ENCODE data around the gene SRPX2. TPM values are rescaled to one million over a fixed set of nuclear protein-coding genes. Genes with fewer than 3 reads are reported as not detected.

SRPX2 gene
- total and polyA plus RNA-seq, 2 experiments from 2014 or later, result 36.7 to 40.3 TPM

DNA sequence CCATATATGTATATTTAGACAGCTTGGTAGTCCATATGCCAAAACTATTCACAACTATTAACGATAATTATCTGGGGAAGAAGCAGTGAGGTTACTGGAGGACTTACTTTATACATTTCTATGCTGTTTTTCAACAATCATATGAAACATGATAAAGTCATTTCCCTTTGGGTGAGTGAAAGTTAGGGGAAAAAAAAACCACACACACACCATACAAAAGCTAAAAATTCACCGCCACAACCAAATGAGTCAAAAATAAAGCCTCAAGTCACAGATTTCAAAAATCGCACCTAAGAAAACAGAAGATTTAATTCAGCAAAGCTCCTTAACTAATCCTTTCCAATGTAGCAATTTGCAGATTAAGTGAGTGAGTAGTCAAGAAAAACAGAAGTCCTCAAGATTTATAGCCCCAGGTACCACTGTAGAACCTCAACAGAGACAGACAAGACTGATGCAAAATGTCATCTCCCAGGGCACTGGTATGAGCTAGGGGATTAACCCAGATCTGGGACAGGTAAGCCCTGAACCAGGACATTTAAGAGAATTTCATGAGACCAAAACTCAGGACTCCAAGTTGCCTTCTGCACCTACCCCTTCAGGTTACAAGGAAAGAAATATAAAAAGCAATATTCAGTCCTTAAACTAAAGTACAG is 52.8 kb downstream of the SRPX2 start:
- 97 to 100% methylated on average over 3 of the region's 3 CpGs for WGBS, 2 experiments (ENCODE audit: low coverage in 1 of 2, low lambda C conversion rate in 2 of 2, missing lambda C conversion rate in 2 of 2)
- H3K9ac ChIP-seq, result no peak overlapping the region
- no peaks in the 10 kb centered on the region for H3K4me1 ChIP-seq (ENCODE audit: insufficient read depth)
- H3F3A ChIP-seq (ENCODE audit: insufficient read depth), result no peaks in the 10 kb centered on the region
- no peak overlapping the region for H3K27ac ChIP-seq
- H4K20me1 ChIP-seq (ENCODE audit: insufficient read depth), result no peaks in the 10 kb centered on the region
- TF ChIP-seq EZH2 (IDR thresholded peaks at IDR 0.05; ENCODE audit: insufficient read depth, poor library complexity, severe bottlenecking) (no peak), EZH2phosphoT487 (IDR thresholded peaks at IDR 0.05; ENCODE audit: insufficient read depth, low read depth) (no peak)
- no peaks in the 10 kb centered on the region for H3K9me2 ChIP-seq (ENCODE audit: insufficient read depth)
- H3K36me3 ChIP-seq (ENCODE audit: low read depth), result no peaks in the 10 kb centered on the region
- no peak overlapping the region for H3K4me3 ChIP-seq
- in situ Hi-C loops (cut with MboI), result no loop called here
- no peaks in the 10 kb centered on the region for H3K79me2 ChIP-seq (ENCODE audit: insufficient read depth)
- no peak overlapping the region for H2AFZ ChIP-seq
- H3K27me3 ChIP-seq (replicated peaks; ENCODE audit: insufficient read depth), result no peaks in the 10 kb centered on the region
- no peak overlapping the region for H3K4me2 ChIP-seq (ENCODE audit: unreplicated experiment)
- DNase-seq, result no peak
- H3K9me3 ChIP-seq (ENCODE audit: low read depth), result no peaks in the 10 kb centered on the region

DNA sequence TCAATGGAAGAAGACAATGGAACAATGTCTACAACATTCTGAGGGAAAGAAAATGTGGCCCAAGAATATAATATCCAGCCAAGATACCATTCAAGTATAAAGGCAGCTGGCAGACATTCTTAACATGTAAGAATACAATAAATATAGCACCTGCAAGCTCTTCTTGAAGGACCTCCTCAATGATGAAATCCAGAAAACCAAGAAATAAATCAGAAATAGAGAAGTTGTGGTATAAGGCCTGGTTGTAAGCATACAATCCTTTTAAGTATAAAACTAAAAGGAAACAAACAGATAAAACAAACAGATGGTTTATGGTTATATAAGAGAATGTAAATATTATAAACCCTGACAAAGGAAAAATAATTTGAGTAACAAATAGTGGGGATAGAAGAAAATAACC is 54.6 kb downstream of the SRPX2 start:
- no peaks in the 10 kb centered on the region for H4K20me1 ChIP-seq (ENCODE audit: insufficient read depth)
- no peaks in the 10 kb centered on the region for H3K36me3 ChIP-seq (ENCODE audit: low read depth)
- H3F3A ChIP-seq (ENCODE audit: insufficient read depth), result no peaks in the 10 kb centered on the region
- in situ Hi-C loops (cut with MboI), result no loop called here
- H3K9ac ChIP-seq, result no peak overlapping the region
- no peaks in the 10 kb centered on the region for H3K4me1 ChIP-seq (ENCODE audit: insufficient read depth)
- H3K9me2 ChIP-seq (ENCODE audit: insufficient read depth), result no peaks in the 10 kb centered on the region
- no peak overlapping the region for H3K4me2 ChIP-seq (ENCODE audit: unreplicated experiment)
- DNase-seq, result no peak
- H2AFZ ChIP-seq, result no peak overlapping the region
- H3K4me3 ChIP-seq, result no peak overlapping the region
- TF ChIP-seq EZH2phosphoT487 (IDR thresholded peaks at IDR 0.05; ENCODE audit: insufficient read depth, low read depth) (no peak), EZH2 (IDR thresholded peaks at IDR 0.05; ENCODE audit: insufficient read depth, poor library complexity, severe bottlenecking) (no peak)
- no peaks in the 10 kb centered on the region for H3K27me3 ChIP-seq (replicated peaks; ENCODE audit: insufficient read depth)
- H3K27ac ChIP-seq, result no peak overlapping the region
- H3K9me3 ChIP-seq (ENCODE audit: low read depth), result no peaks in the 10 kb centered on the region
- H3K79me2 ChIP-seq (ENCODE audit: insufficient read depth), result no peaks in the 10 kb centered on the region

DNA sequence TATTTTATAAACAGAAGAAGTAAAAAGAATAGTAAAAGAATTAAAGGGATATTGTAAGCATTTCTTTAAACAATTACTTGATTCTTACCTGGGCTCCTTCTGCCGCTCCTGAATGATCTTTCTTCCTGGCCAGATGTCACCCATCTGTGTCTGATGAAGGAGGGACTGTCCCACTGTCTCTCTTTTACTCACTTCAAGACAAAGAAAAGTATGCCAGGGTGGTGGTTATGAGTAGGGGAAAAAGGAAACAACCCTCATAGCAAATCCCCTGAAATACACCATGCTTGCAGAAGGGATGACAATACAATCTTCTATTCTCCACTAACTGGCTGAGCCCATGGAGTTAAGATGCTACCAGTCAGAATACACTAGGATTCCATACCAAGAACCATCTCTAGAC is 56.8 kb downstream of the SRPX2 start:
- DNase-seq, result no peak
- 96 to 100% methylated on average over 1 of the region's 1 CpG for WGBS, 2 experiments (ENCODE audit: low coverage in 1 of 2, low lambda C conversion rate in 2 of 2, missing lambda C conversion rate in 2 of 2)
- Histone ChIP-seq H3K79me2 (ENCODE audit: insufficient read depth) (no peaks in the 10 kb centered on the region), H3K36me3 (ENCODE audit: low read depth) (no peaks in the 10 kb centered on the region), H3K9me2 (ENCODE audit: insufficient read depth) (no peaks in the 10 kb centered on the region), H3K4me3 (no peak overlapping the region), H3K27me3 (replicated peaks; ENCODE audit: insufficient read depth) (no peaks in the 10 kb centered on the region), H3K4me2 (ENCODE audit: unreplicated experiment) (no peak overlapping the region), H2AFZ (no peak overlapping the region), H3F3A (ENCODE audit: insufficient read depth) (no peaks in the 10 kb centered on the region), H3K4me1 (ENCODE audit: insufficient read depth) (no peaks in the 10 kb centered on the region), H3K9me3 (ENCODE audit: low read depth) (no peaks in the 10 kb centered on the region), H4K20me1 (ENCODE audit: insufficient read depth) (no peaks in the 10 kb centered on the region), H3K9ac (no peak overlapping the region), H3K27ac (no peak overlapping the region)
- TF ChIP-seq EZH2 (IDR thresholded peaks at IDR 0.05; ENCODE audit: insufficient read depth, poor library complexity, severe bottlenecking) (no peak), EZH2phosphoT487 (IDR thresholded peaks at IDR 0.05; ENCODE audit: insufficient read depth, low read depth) (no peak)
- in situ Hi-C loops (cut with MboI), result no loop called here

DNA sequence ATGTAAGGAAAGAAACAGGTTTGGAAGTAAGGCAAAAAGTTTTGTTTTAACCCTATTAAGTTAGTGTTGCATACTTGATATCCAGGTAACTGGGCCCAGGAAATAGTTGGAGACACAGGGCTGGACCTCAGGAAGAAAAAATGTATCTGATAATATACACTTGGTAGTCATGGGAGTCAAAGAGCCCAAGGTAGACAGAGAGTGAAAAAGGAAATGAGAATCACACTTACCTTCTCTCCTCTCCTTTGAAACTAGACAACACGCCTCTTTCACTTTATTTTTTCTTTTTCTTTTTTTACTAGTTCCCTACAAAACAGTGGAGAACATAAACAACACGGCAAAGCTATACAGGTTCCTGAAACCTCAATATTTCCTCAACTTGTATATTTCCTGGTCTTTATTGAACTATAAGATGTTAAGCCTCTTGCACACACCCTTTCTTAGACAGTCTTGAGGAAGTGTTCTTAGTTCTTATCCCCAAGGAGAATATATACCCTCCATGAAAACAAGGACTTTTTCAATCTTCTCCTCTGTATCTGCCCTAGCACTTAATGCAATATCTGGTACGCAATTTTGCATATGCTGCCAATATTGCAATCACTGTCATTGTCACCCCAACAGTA is 60.7 kb downstream of the SRPX2 start:
- no peak overlapping the region for H2AFZ ChIP-seq
- no peak for DNase-seq
- no peaks in the 10 kb centered on the region for H3K9me2 ChIP-seq (ENCODE audit: insufficient read depth)
- H3K4me3 ChIP-seq, result no peak overlapping the region
- H3F3A ChIP-seq (ENCODE audit: insufficient read depth), result no peaks in the 10 kb centered on the region
- no peaks in the 10 kb centered on the region for H4K20me1 ChIP-seq (ENCODE audit: insufficient read depth)
- no peaks in the 10 kb centered on the region for H3K36me3 ChIP-seq (ENCODE audit: low read depth)
- in situ Hi-C loops (cut with MboI), result no loop called here
- no peaks in the 10 kb centered on the region for H3K9me3 ChIP-seq (ENCODE audit: low read depth)
- WGBS, 2 experiments (ENCODE audit: low coverage in 1 of 2, low lambda C conversion rate in 2 of 2, missing lambda C conversion rate in 2 of 2), result 63 to 67% methylated on average over 3 of the region's 3 CpGs
- H3K4me1 ChIP-seq (ENCODE audit: insufficient read depth), result no peaks in the 10 kb centered on the region
- H3K79me2 ChIP-seq (ENCODE audit: insufficient read depth), result no peaks in the 10 kb centered on the region
- H3K27me3 ChIP-seq (replicated peaks; ENCODE audit: insufficient read depth), result no peaks in the 10 kb centered on the region
- TF ChIP-seq EZH2phosphoT487 (IDR thresholded peaks at IDR 0.05; ENCODE audit: insufficient read depth, low read depth) (no peak), EZH2 (IDR thresholded peaks at IDR 0.05; ENCODE audit: insufficient read depth, poor library complexity, severe bottlenecking) (no peak)
- H3K27ac ChIP-seq, result no peak overlapping the region
- no peak overlapping the region for H3K4me2 ChIP-seq (ENCODE audit: unreplicated experiment)
- H3K9ac ChIP-seq, result no peak overlapping the region
